ENCODE data around the gene PLA2G2E.

Gene PLA2G2E

DNA sequence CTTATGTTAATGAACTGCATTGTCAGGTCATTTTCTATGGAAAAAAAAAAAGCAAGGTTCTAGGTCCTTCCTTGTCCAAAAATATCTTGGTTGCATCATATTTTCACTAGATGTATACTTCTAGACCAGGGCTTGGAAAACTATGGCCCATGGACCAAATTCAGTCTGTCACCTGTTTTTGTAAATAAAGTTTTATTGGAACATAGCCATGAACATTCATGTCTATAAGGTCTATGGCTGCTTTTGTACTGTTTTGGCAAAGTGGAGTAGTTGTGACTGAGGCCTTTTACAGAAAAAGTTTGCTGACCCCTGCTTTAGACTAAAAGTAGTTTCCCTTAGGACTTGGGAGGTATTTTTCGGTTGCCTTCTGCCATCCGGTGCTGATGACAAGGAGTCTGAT, 19.2 kb upstream of the PLA2G2E start:
- TF ChIP-seq YY1 (IDR thresholded peaks at IDR 0.05; ENCODE audit: insufficient read depth, insufficient read length) (no peak), ZNF274 (IDR thresholded peaks at IDR 0.05; ENCODE audit: low read depth, low read length) (no peak), SUZ12 (IDR thresholded peaks at IDR 0.05; ENCODE audit: extremely low read depth, insufficient read depth, insufficient read length) (no peak)
- Histone ChIP-seq H3K36me3 (ENCODE audit: insufficient read depth, insufficient read length, low read length) (no peaks in the 10 kb centered on the region), H3K9ac (ENCODE audit: insufficient read length, low read depth) (no peak overlapping the region), H3K27me3 (ENCODE audit: insufficient read depth, insufficient read length) (no peaks in the 10 kb centered on the region), H3K4me3 (ENCODE audit: insufficient read length, low read depth) (no peak overlapping the region), H3K9me3 (ENCODE audit: insufficient read depth, low read length) (peaks cover 3% of the 10 kb centered on the region; the same call in 1 of the 2 replicates), H3K4me1 (ENCODE audit: insufficient read depth, insufficient read length) (peaks cover 3% of the 10 kb centered on the region)
- DNase-seq (ENCODE audit: low read depth, low spot score): no peak

DNA sequence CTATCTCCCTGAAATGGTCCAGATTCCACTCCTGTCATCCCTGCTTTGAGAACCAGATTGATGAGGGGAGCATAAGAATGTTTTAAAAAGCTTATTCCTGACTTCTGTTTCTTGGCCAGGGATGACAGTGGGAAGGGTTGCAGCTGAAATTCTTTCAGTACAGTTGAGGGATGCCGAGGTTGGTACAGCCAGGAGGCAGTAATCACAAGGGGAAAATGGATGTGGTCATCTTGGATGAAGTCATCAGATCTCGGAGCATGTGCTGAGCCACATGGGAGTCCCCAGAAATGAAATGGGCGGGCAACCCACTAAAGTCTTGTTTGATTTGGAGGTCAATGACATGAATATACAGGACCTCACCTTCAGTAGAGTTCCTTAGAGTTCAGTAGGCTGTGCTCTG, 18.7 kb upstream of the PLA2G2E start:
- H3K9ac ChIP-seq (ENCODE audit: insufficient read length, low read depth): no peak overlapping the region
- peaks cover 3% of the 10 kb centered on the region; the same call in 1 of the 2 replicates for H3K9me3 ChIP-seq (ENCODE audit: insufficient read depth, low read length)
- H3K36me3 ChIP-seq (ENCODE audit: insufficient read depth, insufficient read length, low read length): no peaks in the 10 kb centered on the region
- DNase-seq (ENCODE audit: low read depth, low spot score): no peak
- H3K27me3 ChIP-seq (ENCODE audit: insufficient read depth, insufficient read length): no peaks in the 10 kb centered on the region
- TF ChIP-seq YY1 (IDR thresholded peaks at IDR 0.05; ENCODE audit: insufficient read depth, insufficient read length) (no peak), SUZ12 (IDR thresholded peaks at IDR 0.05; ENCODE audit: extremely low read depth, insufficient read depth, insufficient read length) (no peak)
- H3K4me1 ChIP-seq (ENCODE audit: insufficient read depth, insufficient read length): peaks cover 3% of the 10 kb centered on the region
- H3K4me3 ChIP-seq (ENCODE audit: insufficient read length, low read depth): no peak overlapping the region

- no peak for DNase-seq (ENCODE audit: low read depth, low spot score)
- Histone ChIP-seq H3K9me3 (ENCODE audit: insufficient read depth, low read length) (peaks cover 3% of the 10 kb centered on the region; the same call in 1 of the 2 replicates), H3K36me3 (ENCODE audit: insufficient read depth, insufficient read length, low read length) (no peaks in the 10 kb centered on the region), H3K27me3 (ENCODE audit: insufficient read depth, insufficient read length) (no peaks in the 10 kb centered on the region), H3K9ac (ENCODE audit: insufficient read length, low read depth) (no peak overlapping the region), H3K4me3 (ENCODE audit: insufficient read length, low read depth) (no peak overlapping the region), H3K4me1 (ENCODE audit: insufficient read depth, insufficient read length) (peaks cover 3% of the 10 kb centered on the region)
- TF ChIP-seq SUZ12 (IDR thresholded peaks at IDR 0.05; ENCODE audit: extremely low read depth, insufficient read depth, insufficient read length) (no peak), YY1 (IDR thresholded peaks at IDR 0.05; ENCODE audit: insufficient read depth, insufficient read length) (no peak), ZNF274 (IDR thresholded peaks at IDR 0.05; ENCODE audit: low read depth, low read length) (no peak)
Measured at GRCh38 chr1:19941206-19941568, 17.8 kb upstream of the PLA2G2E start.

DNA sequence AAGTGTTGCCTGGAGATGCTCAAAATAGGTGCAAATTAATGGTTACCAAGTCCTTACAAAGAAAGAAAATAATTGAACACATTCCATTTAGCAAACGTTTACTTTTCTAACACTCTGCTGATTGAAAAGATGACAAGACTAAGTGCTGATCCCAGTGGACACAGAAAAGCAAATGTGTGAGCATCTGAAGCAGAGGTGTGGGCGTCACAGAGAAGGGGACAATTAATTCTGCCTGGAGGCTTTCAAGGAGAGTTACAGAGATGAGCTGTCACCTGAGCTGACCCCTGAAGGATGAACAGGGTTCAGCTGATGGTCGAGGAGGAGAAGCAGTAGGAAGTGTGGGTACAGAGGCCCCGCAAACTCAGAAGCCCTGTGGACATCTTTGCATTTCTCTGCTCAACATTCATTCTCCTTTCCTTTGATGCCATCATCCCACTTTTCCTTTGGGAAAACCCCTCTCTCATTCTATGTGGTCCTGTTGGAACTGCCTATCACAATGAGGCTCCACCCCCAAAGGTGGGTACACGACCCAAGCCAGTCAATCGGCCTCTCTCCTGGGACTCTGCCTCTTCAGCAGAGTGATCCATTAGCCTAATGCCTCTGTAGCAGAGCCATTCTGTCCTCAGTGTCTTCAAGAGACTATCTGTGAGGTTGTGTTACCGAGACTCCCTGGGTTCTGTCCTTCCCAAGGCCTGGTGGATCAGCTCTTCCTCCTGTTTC, 17.2 kb upstream of the PLA2G2E start:
- H3K36me3 ChIP-seq (ENCODE audit: insufficient read depth, insufficient read length, low read length): no peaks in the 10 kb centered on the region
- TF ChIP-seq YY1 (IDR thresholded peaks at IDR 0.05; ENCODE audit: insufficient read depth, insufficient read length): no peak
- no peak for TF ChIP-seq SUZ12 (IDR thresholded peaks at IDR 0.05; ENCODE audit: extremely low read depth, insufficient read depth, insufficient read length)
- TF ChIP-seq ZNF274 (IDR thresholded peaks at IDR 0.05; ENCODE audit: low read depth, low read length): no peak
- no peak for DNase-seq (ENCODE audit: low read depth, low spot score)
- no peaks in the 10 kb centered on the region for H3K27me3 ChIP-seq (ENCODE audit: insufficient read depth, insufficient read length)
- H3K9me3 ChIP-seq (ENCODE audit: insufficient read depth, low read length): peaks cover 3% of the 10 kb centered on the region; the same call in 1 of the 2 replicates
- H3K4me1 ChIP-seq (ENCODE audit: insufficient read depth, insufficient read length): peaks cover 3% of the 10 kb centered on the region
- H3K9ac ChIP-seq (ENCODE audit: insufficient read length, low read depth): no peak overlapping the region
- no peak overlapping the region for H3K4me3 ChIP-seq (ENCODE audit: insufficient read length, low read depth)

DNA sequence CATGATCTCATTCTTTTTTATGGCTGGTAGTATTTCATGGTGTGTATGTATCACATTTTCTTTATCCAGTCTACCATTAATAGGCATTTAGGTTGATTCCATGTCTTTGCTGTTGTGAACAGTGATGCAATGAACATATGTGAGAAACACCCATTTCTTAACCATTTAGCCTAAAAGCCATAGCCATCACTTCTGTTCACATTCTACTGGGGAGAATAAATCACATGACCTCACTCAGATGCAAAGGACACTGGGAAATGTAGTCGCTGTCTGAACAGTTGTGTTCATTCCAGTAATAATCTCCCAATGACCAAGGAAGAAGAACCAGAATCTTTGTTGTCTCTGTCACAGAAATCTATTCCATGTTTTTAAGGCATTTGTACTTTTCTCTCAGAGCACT, 15.1 kb upstream of the PLA2G2E start:
- Histone ChIP-seq H3K27me3 (ENCODE audit: insufficient read depth, insufficient read length) (no peaks in the 10 kb centered on the region), H3K9ac (ENCODE audit: insufficient read length, low read depth) (no peak overlapping the region), H3K4me3 (ENCODE audit: insufficient read length, low read depth) (no peak overlapping the region), H3K36me3 (ENCODE audit: insufficient read depth, insufficient read length, low read length) (no peaks in the 10 kb centered on the region), H3K9me3 (ENCODE audit: insufficient read depth, low read length) (peaks cover 3% of the 10 kb centered on the region; the same call in 1 of the 2 replicates), H3K4me1 (ENCODE audit: insufficient read depth, insufficient read length) (peaks cover 3% of the 10 kb centered on the region)
- TF ChIP-seq ZNF274 (IDR thresholded peaks at IDR 0.05; ENCODE audit: low read depth, low read length): no peak
- no peak for TF ChIP-seq SUZ12 (IDR thresholded peaks at IDR 0.05; ENCODE audit: extremely low read depth, insufficient read depth, insufficient read length)
- no peak for TF ChIP-seq YY1 (IDR thresholded peaks at IDR 0.05; ENCODE audit: insufficient read depth, insufficient read length)
- DNase-seq (ENCODE audit: low read depth, low spot score): no peak

- Histone ChIP-seq H3K9me3 (ENCODE audit: insufficient read depth, low read length) (peaks cover 22% of the 10 kb centered on the region), H3K36me3 (ENCODE audit: insufficient read depth, insufficient read length, low read length) (no peaks in the 10 kb centered on the region), H3K4me3 (ENCODE audit: insufficient read length, low read depth) (no peak overlapping the region), H3K4me1 (ENCODE audit: insufficient read depth, insufficient read length) (peaks cover 3% of the 10 kb centered on the region), H3K9ac (ENCODE audit: insufficient read length, low read depth) (no peak overlapping the region), H3K27me3 (ENCODE audit: insufficient read depth, insufficient read length) (no peaks in the 10 kb centered on the region)
- no peak for DNase-seq (ENCODE audit: low read depth, low spot score)
- TF ChIP-seq SUZ12 (IDR thresholded peaks at IDR 0.05; ENCODE audit: extremely low read depth, insufficient read depth, insufficient read length) (no peak), YY1 (IDR thresholded peaks at IDR 0.05; ENCODE audit: insufficient read depth, insufficient read length) (no peak), ZNF274 (IDR thresholded peaks at IDR 0.05; ENCODE audit: low read depth, low read length) (no peak)
Measured at GRCh38 chr1:19936061-19936750, 12.8 kb upstream of the PLA2G2E start.

DNA sequence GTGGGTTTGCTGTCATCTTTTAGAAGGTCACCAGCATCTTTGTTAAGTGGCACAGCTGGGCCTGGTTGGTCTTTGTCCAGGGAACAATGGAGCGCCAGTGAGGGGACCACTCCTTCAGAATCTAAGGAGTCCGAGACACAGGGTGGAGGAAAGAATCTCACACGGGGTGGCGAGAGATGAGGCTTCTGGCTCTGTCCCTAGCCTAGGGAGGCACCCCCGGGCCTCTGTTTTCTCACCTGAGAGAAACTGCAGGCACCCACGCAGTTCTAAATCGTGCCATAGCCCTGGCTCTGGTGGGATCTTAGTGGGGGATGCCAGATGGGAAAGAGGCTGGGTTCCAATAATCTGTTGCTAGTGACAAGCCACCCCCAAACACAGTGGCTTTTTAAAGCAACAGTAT, 10.9 kb upstream of the PLA2G2E start:
- TF ChIP-seq YY1 (IDR thresholded peaks at IDR 0.05; ENCODE audit: insufficient read depth, insufficient read length): no peak
- no peak for TF ChIP-seq ZNF274 (IDR thresholded peaks at IDR 0.05; ENCODE audit: low read depth, low read length)
- TF ChIP-seq SUZ12 (IDR thresholded peaks at IDR 0.05; ENCODE audit: extremely low read depth, insufficient read depth, insufficient read length): no peak
- peaks cover 37% of the 10 kb centered on the region for H3K9me3 ChIP-seq (ENCODE audit: insufficient read depth, low read length)

More for the DNA sequence above, 10.9 kb upstream of the PLA2G2E start:
- Histone ChIP-seq H3K4me3 (ENCODE audit: insufficient read length, low read depth) (no peak overlapping the region), H3K27me3 (ENCODE audit: insufficient read depth, insufficient read length) (no peaks in the 10 kb centered on the region), H3K36me3 (ENCODE audit: insufficient read depth, insufficient read length, low read length) (no peaks in the 10 kb centered on the region), H3K9ac (ENCODE audit: insufficient read length, low read depth) (no peak overlapping the region), H3K4me1 (ENCODE audit: insufficient read depth, insufficient read length) (no peaks in the 10 kb centered on the region)
- no peak for DNase-seq (ENCODE audit: low read depth, low spot score)

Measured in NT2/D1 (cell line).